ENCODE results near the gene SYT12. TPM values are rescaled to one million over a fixed set of nuclear protein-coding genes. Genes with fewer than 3 reads are reported as not detected.

Gene SYT12
- total RNA-seq, 1 experiment from 2014 or later: 3.1 TPM

GRCh38 chr11:67006029-67006884 is 16.7 kb upstream of the SYT12 start:
- Histone ChIP-seq H3K4me1 (ENCODE audit: insufficient read depth, low read length, poor library complexity, severe bottlenecking) (peaks cover 6% of the 10 kb centered on the region), H3K4me3 (ENCODE audit: low read depth, low read length, poor library complexity, severe bottlenecking) (no peak overlapping the region), H3K27me3 (replicated peaks; ENCODE audit: insufficient read depth, low read depth, low read length, poor library complexity) (no peaks in the 10 kb centered on the region), H3K9me3 (ENCODE audit: low read depth, low read length, poor library complexity, severe bottlenecking) (no peaks in the 10 kb centered on the region), H3K36me3 (ENCODE audit: insufficient read depth, low read length, poor library complexity, severe bottlenecking) (no peaks in the 10 kb centered on the region), H3K27ac (ENCODE audit: low read depth, low read length, poor library complexity, severe bottlenecking) (no peak overlapping the region)
- ChIA-PET POLR2A (ENCODE audit: low non-redundant PET) (no interaction called here), CTCF (no interaction called here)
- BruUV-seq (replicated peaks): no TSS peak
- intact Hi-C loops (cut with micrococcal nuclease; ENCODE audit: unreplicated experiment): no loop called here
- TF ChIP-seq EZH2 (IDR thresholded peaks at IDR 0.05; ENCODE audit: borderline replicate concordance, low read depth, low read length, poor library complexity, severe bottlenecking) (no peak), CTCF (conservative IDR thresholded peaks at IDR 0.05; ENCODE audit: low read depth, low read length) (no peak)
- peak; percentile 83 for DNase-seq (ENCODE audit: low spot score)

GRCh38 chr11:67007126-67007525 is 15.8 kb upstream of the SYT12 start:
- Histone ChIP-seq H3K27me3 (replicated peaks; ENCODE audit: insufficient read depth, low read depth, low read length, poor library complexity) (no peaks in the 10 kb centered on the region), H3K36me3 (ENCODE audit: insufficient read depth, low read length, poor library complexity, severe bottlenecking) (no peaks in the 10 kb centered on the region), H3K4me3 (ENCODE audit: low read depth, low read length, poor library complexity, severe bottlenecking) (no peak overlapping the region), H3K4me1 (ENCODE audit: insufficient read depth, low read length, poor library complexity, severe bottlenecking) (peaks cover 6% of the 10 kb centered on the region), H3K27ac (ENCODE audit: low read depth, low read length, poor library complexity, severe bottlenecking) (no peak overlapping the region), H3K9me3 (ENCODE audit: low read depth, low read length, poor library complexity, severe bottlenecking) (no peaks in the 10 kb centered on the region)
- TF ChIP-seq CTCF (conservative IDR thresholded peaks at IDR 0.05; ENCODE audit: low read depth, low read length): no peak
- no peak for TF ChIP-seq EZH2 (IDR thresholded peaks at IDR 0.05; ENCODE audit: borderline replicate concordance, low read depth, low read length, poor library complexity, severe bottlenecking)
- ChIA-PET CTCF (no interaction called here), POLR2A (ENCODE audit: low non-redundant PET) (no interaction called here)
- intact Hi-C loops (cut with micrococcal nuclease; ENCODE audit: unreplicated experiment): no loop called here
- DNase-seq (ENCODE audit: low spot score): no peak
- BruUV-seq (replicated peaks): no TSS peak

DNA sequence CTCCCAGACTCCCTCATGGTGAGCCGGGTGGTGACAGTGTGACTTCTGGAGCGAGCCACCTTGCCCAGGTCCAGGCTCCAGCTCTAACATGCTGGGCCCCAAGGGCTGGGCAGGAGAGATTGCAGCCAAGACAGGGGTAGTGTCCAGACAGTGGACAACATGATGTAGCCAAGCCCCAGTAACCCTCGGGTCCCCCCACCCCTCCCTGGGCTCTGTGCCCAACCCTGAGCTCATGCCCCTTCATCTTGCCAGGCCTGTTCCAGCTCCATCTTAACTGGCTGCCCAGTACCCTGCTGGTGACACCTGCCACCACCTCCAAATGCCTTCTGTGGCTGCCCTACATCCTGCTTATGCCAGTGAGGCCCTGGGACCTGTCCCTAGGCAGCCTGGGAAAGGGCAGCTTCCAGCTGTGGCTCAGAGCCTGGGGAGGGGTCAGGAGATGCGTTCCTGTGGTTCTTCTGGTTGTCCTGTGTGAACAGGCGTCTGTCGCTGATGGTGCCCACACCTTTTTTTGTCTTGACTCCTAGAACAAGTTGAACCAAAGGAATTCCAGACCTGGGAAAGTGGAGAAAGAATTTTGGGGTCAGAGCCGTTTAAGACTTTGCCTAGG is 12.5 kb upstream of the SYT12 start:
- H3K9me3 ChIP-seq (ENCODE audit: low read depth, low read length, poor library complexity, severe bottlenecking): no peaks in the 10 kb centered on the region
- BruUV-seq (replicated peaks): no TSS peak
- TF ChIP-seq CTCF (conservative IDR thresholded peaks at IDR 0.05; ENCODE audit: low read depth, low read length) (no peak), EZH2 (IDR thresholded peaks at IDR 0.05; ENCODE audit: borderline replicate concordance, low read depth, low read length, poor library complexity, severe bottlenecking) (no peak)
- ChIA-PET POLR2A (ENCODE audit: low non-redundant PET) (no interaction called here), CTCF (interaction anchor here (0.5 kb wide), 1 partner anchor 80 kb away, joined by 13 read pairs; no protein-coding TSS in a partner anchor)
- no peak for DNase-seq (ENCODE audit: low spot score)
- peaks cover 10% of the 10 kb centered on the region for H3K4me1 ChIP-seq (ENCODE audit: insufficient read depth, low read length, poor library complexity, severe bottlenecking)
- no peaks in the 10 kb centered on the region for H3K36me3 ChIP-seq (ENCODE audit: insufficient read depth, low read length, poor library complexity, severe bottlenecking)
- intact Hi-C loops (cut with micrococcal nuclease; ENCODE audit: unreplicated experiment): no loop called here
- H3K27ac ChIP-seq (ENCODE audit: low read depth, low read length, poor library complexity, severe bottlenecking): no peak overlapping the region
- H3K27me3 ChIP-seq (replicated peaks; ENCODE audit: insufficient read depth, low read depth, low read length, poor library complexity): no peaks in the 10 kb centered on the region
- H3K4me3 ChIP-seq (ENCODE audit: low read depth, low read length, poor library complexity, severe bottlenecking): no peak overlapping the region
